Fibroblast of mammary gland (primary cell): ENCODE measurements around the gene CENPL.

Experiments used
- DNase-seq: peaks from one replicate; pipeline ENCODE4 v3.0.0-alpha.2; 2010; ENCODE audit warnings: low read depth
- H3K4me3 ChIP-seq: 2 replicates; pipeline ENCODE4 v1.5.1; 2011; ENCODE audit warnings: low read depth, mild to moderate bottlenecking, low read length, moderate library complexity; ENCODE audit not compliant: control insufficient read depth
- CTCF ChIP-seq: conservative IDR thresholded peaks from 2 replicates; pipeline ENCODE4 v1.5.1; 2011; ENCODE audit warnings: low read depth, low read length, inconsistent platforms; ENCODE audit not compliant: control insufficient read depth, insufficient read depth

The CENPL gene

GRCh38 chr1:173824315-173825081 is at the start of gene CENPL, which contains the start of gene DARS2:
CENPL (minus strand) TSS chr1:173824883; CDS start chr1:173811299, 13,584 bp downstream.
DARS2 (plus strand) TSS chr1:173824673; CDS start chr1:173825230, 557 bp downstream.
- TF ChIP-seq CTCF = no peak
- H3K4me3 ChIP-seq = peak within 1 kb of the TSS; percentile 96
- peak; percentile 99 for DNase-seq

GRCh38 chr1:173871500-173871899 is 46.8 kb upstream of the CENPL start:
- TF ChIP-seq CTCF = no peak
- H3K4me3 ChIP-seq = no peak overlapping the region
- no peak for DNase-seq

- no peak overlapping the region for H3K4me3 ChIP-seq
- no peak for TF ChIP-seq CTCF
- no peak for DNase-seq
Observed at GRCh38 chr1:173871091-173871490, 46.4 kb upstream of the CENPL start.

GRCh38 chr1:173870252-173871075 is 45.8 kb upstream of the CENPL start:
- no peak for DNase-seq
- no peak overlapping the region for H3K4me3 ChIP-seq
- no peak for TF ChIP-seq CTCF

- no peak for TF ChIP-seq CTCF
- H3K4me3 ChIP-seq = peak overlapping the region; percentile 98
- DNase-seq = no peak
Observed at GRCh38 chr1:173869021-173869359, 44.3 kb upstream of the CENPL start.

GRCh38 chr1:173868266-173869020 is 43.8 kb upstream of the CENPL start, which contains the start of gene ZBTB37:
ZBTB37 (plus strand) TSS chr1:173868380; CDS start chr1:173870226, 1,846 bp downstream.
- TF ChIP-seq CTCF = no peak
- H3K4me3 ChIP-seq = peak within 1 kb of the TSS; percentile 98
- no peak for DNase-seq
